ENCODE data around the gene ECSIT. TPM values are rescaled to one million over a fixed set of nuclear protein-coding genes. Genes with fewer than 3 reads are reported as not detected.

Gene ECSIT, protein sequence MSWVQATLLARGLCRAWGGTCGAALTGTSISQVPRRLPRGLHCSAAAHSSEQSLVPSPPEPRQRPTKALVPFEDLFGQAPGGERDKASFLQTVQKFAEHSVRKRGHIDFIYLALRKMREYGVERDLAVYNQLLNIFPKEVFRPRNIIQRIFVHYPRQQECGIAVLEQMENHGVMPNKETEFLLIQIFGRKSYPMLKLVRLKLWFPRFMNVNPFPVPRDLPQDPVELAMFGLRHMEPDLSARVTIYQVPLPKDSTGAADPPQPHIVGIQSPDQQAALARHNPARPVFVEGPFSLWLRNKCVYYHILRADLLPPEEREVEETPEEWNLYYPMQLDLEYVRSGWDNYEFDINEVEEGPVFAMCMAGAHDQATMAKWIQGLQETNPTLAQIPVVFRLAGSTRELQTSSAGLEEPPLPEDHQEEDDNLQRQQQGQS
- 45.6 and 56.7 TPM in 2 replicates for total RNA-seq
- 34.8 TPM for total RNA-seq (2013)
- polyA plus RNA-seq: 57.8 and 63.1 TPM in 2 replicates
- 52.2 and 57.6 TPM in 2 replicates for polyA minus RNA-seq

DNA sequence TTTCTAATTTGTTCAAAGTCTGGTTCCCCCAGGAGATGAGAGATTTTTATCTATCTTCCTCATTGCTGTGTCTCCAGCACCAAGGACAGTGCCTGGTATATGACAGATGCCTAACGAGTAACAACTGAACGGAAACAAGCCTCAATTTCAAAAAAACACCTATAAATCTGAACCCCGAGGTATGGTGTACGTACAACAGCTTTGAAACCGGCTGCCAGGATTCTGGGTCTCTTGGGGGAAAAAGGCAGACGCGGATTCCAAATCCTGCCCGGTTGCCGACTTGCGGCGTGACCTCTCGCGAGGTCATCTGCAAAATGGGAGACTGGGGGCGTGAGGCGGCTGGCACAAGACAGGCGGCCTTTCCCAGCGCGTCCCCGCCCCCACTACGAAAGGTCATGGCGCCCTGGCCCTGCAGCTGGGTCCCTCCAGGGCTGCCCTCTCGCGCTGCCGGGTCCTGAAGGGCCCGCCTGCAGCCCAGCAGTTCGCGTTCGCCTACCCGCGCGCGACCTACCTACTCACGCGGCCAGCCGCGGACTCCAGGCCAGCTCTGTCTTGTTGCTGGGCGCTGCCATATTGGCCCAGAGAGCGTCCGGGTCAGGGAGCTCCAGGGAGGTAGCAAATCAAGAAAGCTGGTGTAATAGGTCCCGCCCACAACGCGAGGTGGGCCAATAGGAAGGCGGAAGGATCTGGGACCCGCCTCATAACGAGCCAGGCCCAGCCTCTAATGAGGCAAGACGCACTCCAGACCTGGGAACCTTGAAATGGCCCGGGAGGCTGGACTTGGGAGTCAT lies at the start of gene ECSIT:
ECSIT (minus strand) TSS at position 584 of the 791 bp plus-strand sequence. CDS start 9,964 bp downstream, outside the sequence.
- Mint-ChIP-seq H3K4me3 (peak within 1 kb of the TSS; percentile 98), H3K9me3 (ENCODE audit: insufficient read depth) (no peaks in the 10 kb centered on the region), H3K27ac (peak within 1 kb of the TSS; percentile 95), H3K4me1 (peaks cover 16% of the 10 kb centered on the region), H3K27me3 (no peaks in the 10 kb centered on the region)
- peak within 1 kb of the TSS; percentile 85 for H3K4me2 ChIP-seq (replicated peaks; ENCODE audit: low read depth, low read length, poor library complexity, severe bottlenecking)
- no peaks in the 10 kb centered on the region for H3K27me3 ChIP-seq (replicated peaks in 1 of 4; ENCODE audit: control extremely low read depth in 1 of 4, control insufficient read depth in 3 of 4, insufficient read depth in 4 of 4, low read length in 3 of 4)
- H3K4me3 ChIP-seq (ENCODE audit: control extremely low read depth in 1 of 5, extremely low read depth in 1 of 5, insufficient read depth in 1 of 5, low read depth in 2 of 5, low read length in 4 of 5): peak within 1 kb of the TSS; percentile 45 to 83 (median 79)
- ATAC-seq (ENCODE audit: low read depth) (peak; percentile 99), DNase-seq (peak; percentile 95)
- no peak for TF ChIP-seq EZH2 (IDR thresholded peaks at IDR 0.05; ENCODE audit: borderline replicate concordance, insufficient read depth, low read depth, low read length, poor library complexity, severe bottlenecking)
- TF ChIP-seq, protein P1, sequence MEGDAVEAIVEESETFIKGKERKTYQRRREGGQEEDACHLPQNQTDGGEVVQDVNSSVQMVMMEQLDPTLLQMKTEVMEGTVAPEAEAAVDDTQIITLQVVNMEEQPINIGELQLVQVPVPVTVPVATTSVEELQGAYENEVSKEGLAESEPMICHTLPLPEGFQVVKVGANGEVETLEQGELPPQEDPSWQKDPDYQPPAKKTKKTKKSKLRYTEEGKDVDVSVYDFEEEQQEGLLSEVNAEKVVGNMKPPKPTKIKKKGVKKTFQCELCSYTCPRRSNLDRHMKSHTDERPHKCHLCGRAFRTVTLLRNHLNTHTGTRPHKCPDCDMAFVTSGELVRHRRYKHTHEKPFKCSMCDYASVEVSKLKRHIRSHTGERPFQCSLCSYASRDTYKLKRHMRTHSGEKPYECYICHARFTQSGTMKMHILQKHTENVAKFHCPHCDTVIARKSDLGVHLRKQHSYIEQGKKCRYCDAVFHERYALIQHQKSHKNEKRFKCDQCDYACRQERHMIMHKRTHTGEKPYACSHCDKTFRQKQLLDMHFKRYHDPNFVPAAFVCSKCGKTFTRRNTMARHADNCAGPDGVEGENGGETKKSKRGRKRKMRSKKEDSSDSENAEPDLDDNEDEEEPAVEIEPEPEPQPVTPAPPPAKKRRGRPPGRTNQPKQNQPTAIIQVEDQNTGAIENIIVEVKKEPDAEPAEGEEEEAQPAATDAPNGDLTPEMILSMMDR (IDR thresholded peaks at IDR 0.05): no peak
- intact Hi-C loops (cut with micrococcal nuclease): loop anchor here (1.0 to 2.0 kb wide), 4 partner anchors 23 to 238 kb away; partner anchors contain the start of genes ELOF1, ZNF441, ZNF627 and ZNF653
- H3K9ac ChIP-seq (ENCODE audit: low read length): peak within 1 kb of the TSS; percentile 84
- peaks cover 7 to 19% of the 10 kb centered on the region in 2 donors for H3K4me1 ChIP-seq (ENCODE audit: control insufficient read depth in 2 of 2, insufficient read depth in 2 of 2, low read length in 2 of 2)
- H3K79me2 ChIP-seq (ENCODE audit: control insufficient read depth, insufficient read depth, low read length): peaks cover 43% of the 10 kb centered on the region
- peak within 1 kb of the TSS; percentile 58 to 79 for H3K27ac ChIP-seq (ENCODE audit: low read length in 2 of 2)
- WGBS (ENCODE audit: insufficient coverage): under 1% methylated on average over 45 of the region's 47 CpGs
- H2AFZ ChIP-seq (ENCODE audit: insufficient read depth, low read depth, low read length, poor library complexity, severe bottlenecking): peak within 1 kb of the TSS; percentile 94
- POLR2A ChIA-PET: interaction anchor here (0.5 to 1.1 kb wide), 5 partner anchors 16 to 1427 kb away, joined by 3 to 12 read pairs (median 3); no protein-coding TSS in a partner anchor
- no peaks in the 10 kb centered on the region for H3K36me3 ChIP-seq (replicated peaks in 1 of 2; ENCODE audit: control extremely low read depth in 1 of 2, control insufficient read depth in 1 of 2, extremely low read depth in 1 of 2, insufficient read depth in 2 of 2, low read length in 1 of 2)
- peaks cover 0 to 4% (median 0%) of the 10 kb centered on the region in 3 donors for H3K9me3 ChIP-seq (ENCODE audit: control extremely low read depth in 1 of 3, control insufficient read depth in 2 of 3, insufficient read depth in 1 of 3, low read length in 2 of 3)
- no peaks in the 10 kb centered on the region for H4K20me1 ChIP-seq (ENCODE audit: control insufficient read depth, insufficient read depth, low read length, poor library complexity, severe bottlenecking)
- CTCF ChIA-PET: interaction anchor here (1.2 to 1.5 kb wide), 5 partner anchors 10 to 145 kb away, joined by 3 to 6 read pairs (median 4); partner anchors contain the start of genes ACP5, EPOR and ZNF653

All from B cell (primary cell).